Dermis microvascular lymphatic vessel endothelial cell (primary cell): ENCODE results near the gene RER1. TPM values are rescaled to one million over a fixed set of nuclear protein-coding genes. Genes with fewer than 3 reads are reported as not detected.

Experiments used
- DNase-seq, 2 donors: peaks; one replicate each; pipeline versions ENCODE4 v3.0.0 to v3.0.0-alpha.2; 2010; ENCODE audit warnings: low read depth in 2 of 2
- total RNA-seq: library from RNA; depleted of rRNA; stranded (reverse); fragments of >200 nt; gene quantifications from 2 replicates; pipeline ENCODE4 v1.2.1, GENCODE V29; 2014

Gene RER1
- total RNA-seq, 1 donor from 2014 or later: 44.5 TPM

GRCh38 chr1:2353551-2354438 is 37.8 kb upstream of the RER1 start:
- no peak for DNase-seq

DNA sequence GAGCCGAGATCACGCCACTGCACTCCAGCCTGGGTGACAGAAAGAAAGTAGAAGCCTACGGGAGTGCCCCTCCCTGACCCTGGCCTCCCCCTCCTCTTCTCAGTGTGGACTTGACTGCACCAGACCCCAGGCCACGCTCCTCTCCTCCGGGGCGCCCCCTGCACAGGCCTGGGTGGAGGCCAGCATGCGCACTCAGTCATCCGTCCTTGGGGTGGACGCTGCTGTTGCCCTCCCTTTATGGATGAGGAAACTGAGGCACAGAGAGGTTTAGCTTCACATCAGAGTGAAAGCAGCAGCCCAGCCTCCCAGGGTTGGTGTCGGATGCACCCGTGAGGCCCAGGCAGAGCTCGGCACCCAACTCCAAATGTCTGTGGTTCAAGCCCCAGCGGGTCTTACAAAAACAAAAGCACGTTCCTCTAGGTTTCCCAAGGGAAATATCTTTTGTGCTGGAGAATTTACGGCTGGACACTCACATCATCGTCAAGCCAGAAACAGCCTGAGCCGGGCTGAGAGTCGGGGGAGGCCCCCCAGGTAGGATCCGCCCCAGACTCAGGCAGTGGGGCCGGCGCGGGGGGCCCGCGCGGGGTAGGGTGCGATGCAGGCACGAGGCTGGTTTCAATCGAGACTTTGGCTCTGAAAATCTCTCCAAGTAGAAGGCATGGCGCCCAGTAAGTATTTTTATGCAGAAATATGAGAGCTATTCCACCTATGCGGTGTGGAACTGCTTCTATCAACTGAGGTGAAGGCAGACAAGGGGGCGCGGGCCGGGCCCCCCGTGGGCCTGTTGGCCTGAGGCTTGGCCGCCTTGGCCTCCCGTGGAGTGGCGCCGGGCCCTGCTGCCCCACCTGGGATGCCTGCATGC is 36.9 kb upstream of the RER1 start:
- no peak for DNase-seq

GRCh38 chr1:2355373-2356261 is 36.0 kb upstream of the RER1 start:
- no peak for DNase-seq

DNA sequence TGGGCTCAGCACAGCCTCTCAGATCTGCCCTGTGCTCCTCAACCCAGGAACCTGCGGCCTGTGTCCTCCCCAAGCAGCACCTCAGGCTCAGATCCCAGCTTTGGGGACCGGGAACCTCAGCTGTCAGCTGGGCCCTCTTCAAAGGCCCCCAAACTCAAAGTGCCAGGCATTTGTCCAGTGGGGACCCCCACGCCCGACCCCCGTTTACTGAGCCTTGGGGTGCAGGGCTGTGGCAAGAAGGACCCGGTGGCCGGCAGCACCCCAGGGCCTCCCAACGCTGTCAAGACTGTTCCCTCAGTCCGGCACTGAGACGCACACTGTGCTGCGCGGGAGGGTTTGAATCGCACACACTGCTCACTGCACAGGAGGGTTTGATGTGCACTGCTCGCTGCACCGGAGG is 35.2 kb upstream of the RER1 start:
- no peak for DNase-seq

DNA sequence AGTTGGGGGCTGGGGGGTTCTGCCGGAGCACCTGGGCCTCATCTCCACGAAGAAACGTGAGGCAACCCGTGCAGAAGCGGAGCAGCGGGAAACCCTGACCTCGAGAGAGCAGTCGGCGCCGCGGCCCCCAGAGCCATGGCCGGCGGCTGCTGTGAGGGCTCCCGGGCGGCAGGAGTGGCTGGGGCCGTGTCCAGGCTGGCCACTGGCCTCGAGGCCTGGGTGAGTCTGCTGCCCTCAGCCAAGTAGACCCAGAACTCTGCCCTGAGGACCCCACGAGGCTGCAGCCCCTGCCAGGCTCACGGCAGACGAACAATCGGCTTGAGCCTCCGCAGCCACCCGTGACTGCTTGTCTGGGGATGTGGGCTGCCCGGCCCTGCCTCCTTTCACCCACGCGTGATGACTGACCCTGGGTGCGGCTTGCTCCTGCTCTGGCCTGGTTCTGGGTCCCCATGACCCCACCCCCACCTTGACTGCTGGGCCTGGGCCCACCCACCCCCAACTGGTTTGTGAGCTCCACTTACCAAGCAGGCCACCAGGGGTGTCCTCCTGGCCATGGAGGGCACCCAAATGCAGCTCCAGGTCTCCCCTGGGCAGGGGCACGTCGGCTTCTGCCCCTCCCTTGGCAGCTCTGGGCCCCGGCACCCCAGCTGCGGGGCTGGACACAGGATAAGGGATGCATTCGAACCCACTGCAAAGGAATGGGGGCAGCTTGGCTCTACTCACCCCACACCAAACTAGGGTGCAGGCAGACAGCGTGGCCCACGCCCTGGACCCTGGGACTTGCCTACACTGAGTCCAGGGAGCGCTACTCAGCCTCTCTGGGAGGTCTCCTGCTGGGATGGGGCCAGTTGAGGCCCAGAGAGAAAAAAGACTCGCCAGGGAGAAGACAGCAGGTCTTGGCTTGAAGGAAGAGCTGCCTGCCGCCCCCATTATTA is 34.5 kb upstream of the RER1 start:
- DNase-seq: no peak

GRCh38 chr1:2358072-2358471 is 33.6 kb upstream of the RER1 start:
- no peak for DNase-seq

GRCh38 chr1:2358651-2359640 is 32.7 kb upstream of the RER1 start:
- DNase-seq: no peak

GRCh38 chr1:2360588-2361364 is 30.9 kb upstream of the RER1 start:
- peak; percentile 47 to 57 for DNase-seq

- no peak for DNase-seq
Observed at GRCh38 chr1:2363847-2364513, 27.7 kb upstream of the RER1 start.

DNA sequence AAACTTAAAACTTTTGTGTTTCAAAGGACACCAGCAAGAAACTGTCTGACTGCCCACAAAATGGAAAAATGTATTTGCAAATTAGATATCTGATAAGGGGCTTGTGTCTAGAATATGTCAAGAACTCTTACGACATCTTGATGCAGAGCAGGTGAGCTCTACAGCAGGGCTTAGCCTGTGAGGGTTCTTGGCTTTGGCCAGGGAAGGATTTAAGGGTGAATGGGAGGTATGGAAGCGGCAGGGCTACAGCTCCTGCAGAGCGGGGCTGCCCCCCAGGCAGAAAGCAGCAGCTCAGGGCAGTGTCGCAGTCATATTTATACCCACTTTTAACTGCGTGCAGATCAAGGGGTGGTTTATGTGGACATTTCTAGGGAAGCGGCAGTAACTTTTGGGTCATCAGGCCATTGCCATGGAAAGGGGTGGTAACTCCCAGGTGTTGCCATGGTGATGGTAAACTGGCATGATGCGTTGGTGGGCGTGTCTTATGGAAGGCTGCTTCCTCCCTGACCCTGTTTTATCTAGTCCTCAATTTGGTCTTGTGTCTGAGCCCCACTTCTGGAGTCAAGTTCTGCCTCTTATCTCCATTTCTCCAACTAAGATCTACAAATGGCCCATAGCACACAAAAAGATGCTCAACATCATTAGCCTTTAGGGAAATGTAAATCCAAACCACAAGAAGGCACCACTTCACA is 23.4 kb upstream of the RER1 start:
- DNase-seq: no peak

- DNase-seq: no peak
Observed at GRCh38 chr1:2372551-2373490, 18.8 kb upstream of the RER1 start.

- DNase-seq: no peak
Observed at GRCh38 chr1:2373551-2374251, 17.9 kb upstream of the RER1 start.

DNA sequence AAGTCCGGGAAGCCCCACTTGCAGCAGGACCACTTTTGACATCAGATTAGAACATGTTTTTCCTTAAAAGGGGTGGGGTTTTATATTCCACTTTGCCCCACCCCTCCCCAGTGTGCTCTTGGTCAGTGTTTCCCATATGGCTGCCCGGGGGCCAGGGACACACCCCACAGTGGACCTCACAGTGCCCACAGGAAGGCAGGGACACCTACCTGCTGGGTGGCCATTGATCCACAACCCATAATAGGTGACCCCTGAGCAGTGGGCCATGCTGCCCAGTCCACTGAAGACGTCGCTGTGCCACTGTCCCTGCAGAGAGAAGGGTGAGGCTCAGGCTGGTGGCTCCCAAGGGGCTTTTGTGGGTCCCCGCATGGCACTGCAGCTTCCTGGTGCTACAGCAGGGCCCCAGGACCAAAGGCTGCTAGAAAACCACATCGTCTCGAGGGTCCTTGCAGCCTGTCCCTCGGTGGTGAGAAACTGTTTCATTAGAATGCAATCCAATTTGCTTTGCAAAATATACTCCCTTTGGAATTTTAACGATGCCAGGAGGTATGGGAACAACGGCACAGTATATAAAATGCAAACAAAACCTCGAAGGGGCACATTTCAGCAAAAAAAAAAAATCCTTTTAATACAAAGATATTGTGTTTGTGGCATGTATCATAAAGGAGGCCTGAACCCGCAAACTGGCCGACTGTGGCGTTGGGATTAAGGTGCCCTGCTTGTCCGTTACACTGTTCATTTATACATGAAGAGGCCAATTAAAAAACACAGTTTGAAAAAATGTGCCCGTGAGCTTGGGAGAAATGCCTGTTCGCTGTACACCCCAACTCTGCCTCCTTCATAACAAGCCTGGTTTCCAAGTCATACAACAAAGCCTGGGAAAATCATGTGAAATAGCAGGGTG is 17.1 kb upstream of the RER1 start:
- no peak for DNase-seq

- no peak for DNase-seq
Observed at GRCh38 chr1:2375246-2375922, 16.3 kb upstream of the RER1 start.
